H9 (cell line): ENCODE results near the gene GPC3. TPM values are rescaled to one million over a fixed set of nuclear protein-coding genes. Genes with fewer than 3 reads are reported as not detected.

Source experiments
- DNase-seq: peaks from one replicate; pipeline ENCODE4 v3.0.0-alpha.2; 2017
- H2AFZ ChIP-seq: one replicate; pipeline ENCODE4 v1.6.1; 2013; ENCODE audit warnings: mild to moderate bottlenecking, low read length, control low read depth, moderate library complexity
- H2AK5ac ChIP-seq: 2 replicates; pipeline ENCODE4 v1.6.1; 2013; ENCODE audit warnings: low read length, control low read depth, mixed read lengths; ENCODE audit not compliant: insufficient read length
- H2BK120ac ChIP-seq: one replicate; pipeline ENCODE4 v1.6.1; 2013; ENCODE audit warnings: low read depth, mild to moderate bottlenecking, low read length, control low read depth, inconsistent platforms; ENCODE audit not compliant: poor library complexity, severe bottlenecking
- H2BK12ac ChIP-seq: 2 replicates; pipeline ENCODE4 v1.6.1; 2013; ENCODE audit warnings: low read length, control low read depth, mixed read lengths, low read depth; ENCODE audit not compliant: insufficient read length
- H2BK15ac ChIP-seq: 2 replicates; pipeline ENCODE4 v1.6.1; 2013; ENCODE audit warnings: low read depth, low read length, control low read depth
- H2BK20ac ChIP-seq: one replicate; pipeline ENCODE4 v1.6.1; 2013; ENCODE audit warnings: low read depth, mild to moderate bottlenecking, low read length, control low read depth, inconsistent platforms; ENCODE audit not compliant: poor library complexity, severe bottlenecking
- H2BK5ac ChIP-seq: 2 replicates; pipeline ENCODE4 v1.6.1; 2013; ENCODE audit warnings: low read length, control low read depth, mixed read lengths; ENCODE audit not compliant: insufficient read length
- H3K14ac ChIP-seq: 2 replicates; pipeline ENCODE4 v1.6.1; 2013; ENCODE audit warnings: low read length, control low read depth; ENCODE audit not compliant: insufficient read depth
- H3K18ac ChIP-seq: 2 replicates; pipeline ENCODE4 v1.6.1; 2013; ENCODE audit warnings: low read depth, mild to moderate bottlenecking, mixed read lengths, low read length, control low read depth; ENCODE audit not compliant: insufficient read length
- H3K23ac ChIP-seq: 2 replicates; pipeline ENCODE4 v1.6.1; 2013; ENCODE audit warnings: low read length, control low read depth, mixed read lengths, low read depth; ENCODE audit not compliant: insufficient read length
- H3K23me2 ChIP-seq: 2 replicates; pipeline ENCODE4 v1.6.1; 2013; ENCODE audit warnings: low read depth, mild to moderate bottlenecking, mixed read lengths, low read length, control low read depth; ENCODE audit not compliant: insufficient read length, poor library complexity, severe bottlenecking
- H3K27ac ChIP-seq: 2 replicates; pipeline ENCODE4 v1.5.1; 2013; ENCODE audit warnings: low read length, control low read depth, mixed read lengths, low read depth; ENCODE audit not compliant: insufficient read length
- H3K27me3 ChIP-seq: 2 replicates; pipeline ENCODE4 v1.6.1; 2013; ENCODE audit warnings: low read length, control low read depth, inconsistent platforms; ENCODE audit not compliant: insufficient read depth
- H3K4ac ChIP-seq: 2 replicates; pipeline ENCODE4 v1.6.1; 2013; ENCODE audit warnings: low read depth, mild to moderate bottlenecking, control low read depth, inconsistent platforms, low read length, moderate library complexity
- H3K4me1 ChIP-seq: 2 replicates; pipeline ENCODE4 v1.6.1; 2013; ENCODE audit warnings: low read length, control low read depth, inconsistent platforms; ENCODE audit not compliant: insufficient read depth
- H3K4me2 ChIP-seq: 2 replicates; pipeline ENCODE4 v1.6.1; 2013; ENCODE audit warnings: low read length, control low read depth, mixed read lengths; ENCODE audit not compliant: insufficient read length, insufficient read depth
- H3K56ac ChIP-seq: 2 replicates; pipeline ENCODE4 v1.6.1; 2013; ENCODE audit warnings: low read depth, mild to moderate bottlenecking, mixed read lengths, low read length, control low read depth; ENCODE audit not compliant: insufficient read length
- H3K79me1 ChIP-seq: 2 replicates; pipeline ENCODE4 v1.6.1; 2013; ENCODE audit warnings: low read depth, mild to moderate bottlenecking, moderate library complexity, low read length, control low read depth, inconsistent platforms; ENCODE audit not compliant: insufficient read depth, poor library complexity, severe bottlenecking
- H3K79me2 ChIP-seq: 2 replicates; pipeline ENCODE4 v1.6.1; 2013; ENCODE audit warnings: low read length, control low read depth, inconsistent platforms; ENCODE audit not compliant: insufficient read depth
- H3K9ac ChIP-seq: 2 replicates; pipeline ENCODE4 v1.6.1; 2013; ENCODE audit warnings: low read length, control low read depth, mixed read lengths; ENCODE audit not compliant: insufficient read length; ENCODE audit errors: extremely low read depth
- H3K9me3 ChIP-seq: one replicate; pipeline ENCODE4 v1.6.1; 2013; ENCODE audit warnings: low read depth, low read length, inconsistent platforms; ENCODE audit not compliant: control insufficient read depth
- H3T11ph ChIP-seq: one replicate; pipeline ENCODE4 v1.6.1; 2013; ENCODE audit warnings: mild to moderate bottlenecking, low read length, control low read depth, inconsistent platforms
- H4K20me1 ChIP-seq: one replicate; pipeline ENCODE4 v1.6.1; 2013; ENCODE audit not compliant: control insufficient read depth, insufficient read length, insufficient read depth
- H4K5ac ChIP-seq: 2 replicates; pipeline ENCODE4 v1.6.1; 2013; ENCODE audit warnings: low read depth, mild to moderate bottlenecking, mixed read lengths, low read length, control low read depth; ENCODE audit not compliant: insufficient read length
- H4K8ac ChIP-seq: replicated peaks from 2 replicates; pipeline ENCODE4 v1.6.1; 2013; ENCODE audit warnings: low read length, control low read depth, mixed read lengths, low read depth; ENCODE audit not compliant: insufficient read length
- H4K91ac ChIP-seq: 2 replicates; pipeline ENCODE4 v1.6.1; 2013; ENCODE audit warnings: low read depth, mild to moderate bottlenecking, moderate library complexity, mixed read lengths, low read length, control low read depth; ENCODE audit not compliant: insufficient read length
- H3K27ac Mint-ChIP-seq, 3 experiments: 2 replicates in 2 of 3; 3 replicates in 1 of 3; pipeline ENCODE4 v1.8.0; 2020 to 2021; ENCODE audit warnings: mixed read lengths in 3 of 3, mild to moderate bottlenecking in 1 of 3, moderate library complexity in 1 of 3
- H3K27me3 Mint-ChIP-seq: 2 replicates; pipeline ENCODE4 v1.8.0; 2021; ENCODE audit warnings: low read depth, mild to moderate bottlenecking, moderate library complexity, mixed read lengths
- H3K36me3 Mint-ChIP-seq, 3 experiments: 2 replicates in 2 of 3; 3 replicates in 1 of 3; pipeline ENCODE4 v1.8.0; 2020 to 2021; ENCODE audit warnings: low read depth in 3 of 3, mixed read lengths in 3 of 3; ENCODE audit not compliant: insufficient read depth in 1 of 3
- H3K4me1 Mint-ChIP-seq, 2 experiments: 2 replicates each; pipeline ENCODE4 v1.8.0; 2020; ENCODE audit warnings: mixed read lengths in 2 of 2
- H3K4me3 Mint-ChIP-seq, 2 experiments: 2 replicates in 1 of 2; 3 replicates in 1 of 2; pipeline ENCODE4 v1.8.0; 2020 to 2021; ENCODE audit warnings: mild to moderate bottlenecking in 2 of 2, mixed read lengths in 2 of 2, moderate library complexity in 1 of 2
- H3K9me3 Mint-ChIP-seq, 2 experiments: 2 replicates in 1 of 2; 3 replicates in 1 of 2; pipeline ENCODE4 v1.8.0; 2020; ENCODE audit warnings: mild to moderate bottlenecking in 2 of 2, mixed read lengths in 2 of 2, moderate library complexity in 1 of 2
- WGBS: extraction: QIAGEN DNeasy Blood & Tissue Kit; methylation state at CpG from one replicate; pipeline ENCODE4 v1.1.7; 2013; ENCODE audit warnings: missing lambda C conversion rate, low lambda C conversion rate, mixed read lengths; ENCODE audit not compliant: insufficient read length; ENCODE audit errors: extremely low coverage; 5-methylcytosine and 5-hydroxymethylcytosine counted together
- total RNA-seq: library from RNA; stranded (reverse); gene quantifications from 2 replicates; pipeline ENCODE4 v1.2.1, GENCODE V29; 2021
- TF ChIP-seq, protein P1 (sequence below): fragments of 200-600 bp; sonication (generic); conservative IDR thresholded peaks from 3 replicates; pipeline ENCODE4 v1.8.0; 2021; ENCODE audit warnings: antibody characterized with exemption, mild to moderate bottlenecking

The GPC3 gene
- total RNA-seq, 1 experiment from 2014 or later: 108 TPM

DNA sequence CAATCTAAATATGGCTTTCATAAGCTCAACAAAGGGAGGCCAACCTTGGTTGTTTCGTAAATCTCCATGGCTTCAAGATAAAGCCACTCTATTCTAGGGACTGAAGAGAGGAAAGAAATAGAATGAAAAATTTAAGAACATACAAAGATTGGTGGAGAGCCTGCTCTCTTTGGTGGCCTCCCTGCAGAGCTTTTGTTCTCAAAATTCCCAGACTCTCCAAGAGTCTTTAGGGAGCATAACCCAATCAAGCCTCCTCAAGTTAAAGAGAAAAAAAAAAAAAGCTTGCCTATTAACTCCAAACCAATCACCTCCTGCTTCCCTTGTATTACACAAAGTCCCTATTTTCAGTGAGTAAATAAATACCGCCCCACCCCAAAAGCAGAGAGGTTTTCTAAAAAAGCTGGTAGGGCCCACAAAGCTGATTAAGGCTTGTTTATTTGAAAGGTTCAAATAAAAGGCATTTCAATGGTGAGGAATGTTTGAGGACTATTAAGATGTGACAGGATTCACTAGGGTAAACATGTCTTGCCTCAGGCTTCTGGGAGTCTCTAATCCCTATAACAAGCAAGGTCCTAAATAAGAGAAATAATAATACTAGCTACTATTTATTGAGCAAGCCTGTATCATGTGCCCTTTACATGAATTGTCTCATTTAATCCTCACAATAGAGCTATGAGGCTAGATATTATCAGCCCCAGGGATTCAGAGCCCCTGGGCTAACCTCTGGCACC is 71.6 kb downstream of the GPC3 start:
- no peaks in the 10 kb centered on the region for H3K79me1 ChIP-seq
- no peaks in the 10 kb centered on the region for H3K9me3 ChIP-seq
- H3K27ac ChIP-seq: peak overlapping the region; percentile 84
- H2BK12ac ChIP-seq: no peak overlapping the region
- H3K27me3 Mint-ChIP-seq: no peaks in the 10 kb centered on the region
- H4K20me1 ChIP-seq: no peaks in the 10 kb centered on the region
- no CpG with 5 or more reads among the region's 2 CpGs for WGBS
- H2BK5ac ChIP-seq: no peak overlapping the region
- H3K4me2 ChIP-seq: peak overlapping the region; percentile 34
- H3K27ac Mint-ChIP-seq: peak overlapping the region; percentile 57 to 97 (median 96); a peak in 6 of 7 replicates
- no peak for DNase-seq
- H2BK15ac ChIP-seq: no peak overlapping the region
- no peak overlapping the region for H3K56ac ChIP-seq
- H3K36me3 Mint-ChIP-seq: peaks cover 6 to 17% (median 10%) of the 10 kb centered on the region in 3 experiments; a peak in 5 of 7 replicates
- no peak overlapping the region for H3K23ac ChIP-seq
- H2AK5ac ChIP-seq: no peak overlapping the region
- H3K79me2 ChIP-seq: no peaks in the 10 kb centered on the region
- peaks cover 0 to 5% of the 10 kb centered on the region in 2 experiments; a peak in 1 of 5 replicates for H3K9me3 Mint-ChIP-seq
- H3K4me3 Mint-ChIP-seq: peak overlapping the region in 1 of 2 experiments; percentile 18; a peak in 1 of 5 replicates
- H3K27me3 ChIP-seq: no peaks in the 10 kb centered on the region
- H4K8ac ChIP-seq: no peak overlapping the region
- H3K4ac ChIP-seq: no peak overlapping the region
- no peak overlapping the region for H3K14ac ChIP-seq
- no peak overlapping the region for H3K9ac ChIP-seq
- no peak overlapping the region for H2BK20ac ChIP-seq
- H2BK120ac ChIP-seq: no peak overlapping the region
- H4K5ac ChIP-seq: no peak overlapping the region
- H3K4me1 Mint-ChIP-seq: peaks cover 39 to 47% of the 10 kb centered on the region in 2 experiments
- TF ChIP-seq, protein P1, sequence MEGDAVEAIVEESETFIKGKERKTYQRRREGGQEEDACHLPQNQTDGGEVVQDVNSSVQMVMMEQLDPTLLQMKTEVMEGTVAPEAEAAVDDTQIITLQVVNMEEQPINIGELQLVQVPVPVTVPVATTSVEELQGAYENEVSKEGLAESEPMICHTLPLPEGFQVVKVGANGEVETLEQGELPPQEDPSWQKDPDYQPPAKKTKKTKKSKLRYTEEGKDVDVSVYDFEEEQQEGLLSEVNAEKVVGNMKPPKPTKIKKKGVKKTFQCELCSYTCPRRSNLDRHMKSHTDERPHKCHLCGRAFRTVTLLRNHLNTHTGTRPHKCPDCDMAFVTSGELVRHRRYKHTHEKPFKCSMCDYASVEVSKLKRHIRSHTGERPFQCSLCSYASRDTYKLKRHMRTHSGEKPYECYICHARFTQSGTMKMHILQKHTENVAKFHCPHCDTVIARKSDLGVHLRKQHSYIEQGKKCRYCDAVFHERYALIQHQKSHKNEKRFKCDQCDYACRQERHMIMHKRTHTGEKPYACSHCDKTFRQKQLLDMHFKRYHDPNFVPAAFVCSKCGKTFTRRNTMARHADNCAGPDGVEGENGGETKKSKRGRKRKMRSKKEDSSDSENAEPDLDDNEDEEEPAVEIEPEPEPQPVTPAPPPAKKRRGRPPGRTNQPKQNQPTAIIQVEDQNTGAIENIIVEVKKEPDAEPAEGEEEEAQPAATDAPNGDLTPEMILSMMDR: no peak
- no peak overlapping the region for H3T11ph ChIP-seq
- H3K23me2 ChIP-seq: no peaks in the 10 kb centered on the region
- peaks cover 4% of the 10 kb centered on the region; the same call in 1 of the 2 replicates for H3K4me1 ChIP-seq
- no peak overlapping the region for H3K18ac ChIP-seq
- H2AFZ ChIP-seq: no peak overlapping the region
- no peak overlapping the region for H4K91ac ChIP-seq
